GM19035 (cell line): ENCODE results near the gene TP53BP2.

ENCODE experiments used
- ATAC-seq: cut with Tn5 transposase; IDR thresholded peaks from one replicate; pipeline ENCODE4 v1.9.1; 2021; ENCODE audit not compliant: unreplicated experiment

The TP53BP2 gene

DNA sequence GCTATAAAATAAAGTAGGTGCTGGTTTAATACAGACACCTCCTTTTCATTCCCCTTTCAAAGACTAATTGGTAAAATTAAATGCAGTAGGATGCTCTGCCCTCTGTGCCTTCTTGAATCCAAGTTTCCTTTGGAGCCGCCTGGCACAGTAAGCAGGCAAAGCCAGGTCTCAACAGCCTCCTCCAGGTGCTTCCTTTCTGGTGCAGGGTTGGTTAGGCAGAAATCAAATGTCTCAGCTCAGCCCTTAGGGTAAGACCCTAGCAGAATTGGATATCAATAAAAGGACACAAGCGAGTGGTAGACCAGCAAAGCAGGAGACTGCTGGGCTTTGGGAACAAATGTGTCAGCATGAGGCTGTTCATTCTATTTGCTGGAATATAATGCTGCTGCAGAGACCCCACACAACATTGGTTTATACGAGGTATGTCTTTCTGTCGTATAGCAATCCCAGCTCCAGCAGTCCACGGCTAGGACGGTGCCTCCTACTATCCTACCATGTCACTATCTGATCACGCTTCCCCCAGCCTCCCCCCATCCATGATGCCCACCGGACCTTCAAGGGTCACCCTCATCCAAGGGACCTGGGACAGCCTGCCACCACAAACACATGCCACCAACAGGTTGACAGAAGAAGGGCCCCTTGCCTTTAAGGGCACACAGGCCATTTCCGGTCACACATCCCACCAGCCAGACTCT lies 75.0 kb downstream of the TP53BP2 start:
- ATAC-seq, result no peak

- ATAC-seq, result no peak
Measured at GRCh38 chr1:223765719-223766340, 79.9 kb downstream of the TP53BP2 start.

DNA sequence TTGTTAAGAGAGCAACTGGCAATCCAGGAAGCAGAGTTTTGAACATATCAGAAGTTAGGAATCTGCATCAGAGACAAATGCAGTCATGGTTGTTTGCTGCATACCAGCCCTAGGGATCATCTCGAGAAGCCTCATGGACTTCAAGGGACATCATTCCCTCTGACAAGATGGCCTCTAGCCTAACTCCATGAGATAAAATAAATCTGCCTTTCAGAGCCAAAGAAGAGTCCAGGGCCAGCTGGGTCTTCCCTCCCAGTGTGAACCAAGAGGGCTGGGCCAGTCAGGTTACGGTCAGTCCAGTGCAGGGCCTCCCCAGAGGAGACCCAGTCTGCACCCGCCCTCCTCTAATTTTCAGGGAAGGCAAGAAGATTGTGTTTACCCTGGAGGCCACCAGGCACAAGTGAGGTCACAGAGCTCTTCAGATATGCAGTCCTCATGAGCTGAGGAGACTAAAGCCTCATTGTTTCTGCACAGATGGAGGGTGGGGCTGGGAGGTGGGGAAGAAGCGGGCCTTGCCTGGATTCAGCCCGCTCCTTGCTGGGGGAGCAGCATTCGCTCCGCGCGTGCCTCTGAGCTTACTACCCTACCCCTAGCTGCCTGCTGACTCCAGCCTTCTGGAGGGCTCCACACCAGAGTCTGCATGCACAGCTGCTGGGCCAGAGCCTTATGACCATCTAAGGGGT lies 80.6 kb downstream of the TP53BP2 start:
- no peak for ATAC-seq

DNA sequence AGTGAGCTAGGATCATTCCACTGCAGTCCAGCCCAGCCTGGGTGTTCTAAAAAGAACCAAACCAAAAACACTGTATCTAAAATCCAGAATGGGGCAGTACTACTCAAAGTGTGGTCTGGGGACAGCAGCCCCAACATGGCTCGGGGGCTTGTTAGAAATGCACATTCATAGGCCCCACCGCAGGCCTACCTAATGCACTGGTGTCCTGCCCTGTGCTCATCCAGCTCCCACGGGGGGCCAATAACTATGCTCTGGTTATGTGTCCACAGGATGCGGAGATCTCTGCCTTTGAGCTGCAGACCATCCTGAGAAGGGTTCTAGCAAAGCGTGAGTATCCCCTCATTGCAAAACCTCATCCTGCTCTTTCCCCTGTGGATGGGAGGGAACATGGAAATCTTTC lies 81.9 kb downstream of the TP53BP2 start:
- ATAC-seq, result no peak

- no peak for ATAC-seq
Measured at GRCh38 chr1:223763251-223763650, 82.5 kb downstream of the TP53BP2 start.

DNA sequence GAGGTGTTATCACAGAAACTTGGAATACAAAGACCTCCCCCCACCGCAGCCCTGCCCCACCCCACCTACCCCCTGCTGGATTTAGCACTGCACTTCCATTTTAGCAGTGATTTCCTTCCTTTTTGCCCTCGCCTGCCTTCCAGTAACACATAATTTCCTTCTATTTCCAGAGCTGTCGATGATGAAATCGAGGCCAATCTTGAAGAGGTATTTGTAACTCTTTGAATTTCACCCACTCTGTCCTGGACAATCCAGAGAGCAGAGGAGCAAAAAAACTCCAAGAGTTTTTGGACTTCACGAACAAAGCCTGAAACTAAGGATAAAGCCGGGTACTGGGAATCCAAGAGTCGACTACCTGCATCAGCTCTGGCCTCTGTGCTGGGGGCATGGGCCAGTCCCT lies 84.3 kb downstream of the TP53BP2 start:
- ATAC-seq, result no peak

DNA sequence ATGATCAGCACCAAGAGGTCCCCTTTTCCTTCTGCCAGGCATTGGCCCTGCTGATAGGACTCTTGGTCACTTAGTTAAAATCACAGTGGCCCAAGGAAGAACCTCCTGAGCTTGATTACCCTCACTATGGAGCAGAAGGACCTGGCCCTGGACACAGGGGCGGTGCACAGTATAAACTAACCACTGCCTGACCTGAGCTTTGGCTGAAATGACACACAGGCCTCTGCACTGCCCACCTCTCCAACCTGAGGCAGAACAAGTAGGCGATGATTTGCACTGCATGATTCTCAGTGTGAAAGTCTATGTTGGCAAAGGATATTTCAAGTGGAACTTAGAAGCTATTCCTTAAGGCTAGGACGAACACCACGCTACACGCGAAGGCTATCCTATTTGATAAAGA lies 84.9 kb downstream of the TP53BP2 start:
- no peak for ATAC-seq

GRCh38 chr1:223759273-223759672 lies 86.5 kb downstream of the TP53BP2 start:
- no peak for ATAC-seq

DNA sequence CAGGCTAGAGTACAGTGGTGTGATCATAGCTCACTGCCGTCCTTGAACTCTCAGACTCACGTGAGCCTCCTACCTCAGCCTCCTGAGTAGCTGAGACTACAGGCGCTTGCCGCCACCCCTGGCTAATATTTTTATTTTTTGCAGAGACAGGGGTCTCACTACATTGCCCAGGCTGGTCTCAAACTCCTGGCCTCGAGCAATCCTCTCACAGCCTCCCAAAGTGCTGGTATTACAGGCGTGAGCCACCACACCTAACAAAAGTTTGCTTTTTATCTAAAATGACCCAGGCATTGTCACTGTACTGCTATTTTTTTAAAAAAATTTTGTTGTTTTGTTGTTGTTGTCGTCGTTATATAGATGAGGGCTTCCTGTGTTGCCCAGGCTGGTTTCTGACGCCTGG lies 87.0 kb downstream of the TP53BP2 start:
- no peak for ATAC-seq

- ATAC-seq, result no peak
Measured at GRCh38 chr1:223756806-223757700, 88.7 kb downstream of the TP53BP2 start.

- no peak for ATAC-seq
Measured at GRCh38 chr1:223755992-223756775, 89.6 kb downstream of the TP53BP2 start.

DNA sequence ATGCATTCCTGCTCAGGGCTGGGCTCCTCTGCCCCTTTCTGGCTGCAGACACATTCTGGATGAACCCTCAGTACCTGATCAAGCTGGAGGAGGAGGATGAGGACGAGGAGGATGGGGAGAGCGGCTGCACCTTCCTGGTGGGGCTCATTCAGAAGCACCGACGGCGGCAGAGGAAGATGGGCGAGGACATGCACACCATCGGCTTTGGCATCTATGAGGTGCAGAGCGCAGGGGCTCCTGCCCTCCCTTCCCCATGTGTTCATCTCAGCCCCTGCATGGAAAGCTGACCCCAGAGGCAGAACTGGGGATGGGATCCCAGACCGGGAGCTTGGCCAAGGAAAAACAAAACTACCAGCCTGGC lies 90.3 kb downstream of the TP53BP2 start:
- no peak for ATAC-seq

DNA sequence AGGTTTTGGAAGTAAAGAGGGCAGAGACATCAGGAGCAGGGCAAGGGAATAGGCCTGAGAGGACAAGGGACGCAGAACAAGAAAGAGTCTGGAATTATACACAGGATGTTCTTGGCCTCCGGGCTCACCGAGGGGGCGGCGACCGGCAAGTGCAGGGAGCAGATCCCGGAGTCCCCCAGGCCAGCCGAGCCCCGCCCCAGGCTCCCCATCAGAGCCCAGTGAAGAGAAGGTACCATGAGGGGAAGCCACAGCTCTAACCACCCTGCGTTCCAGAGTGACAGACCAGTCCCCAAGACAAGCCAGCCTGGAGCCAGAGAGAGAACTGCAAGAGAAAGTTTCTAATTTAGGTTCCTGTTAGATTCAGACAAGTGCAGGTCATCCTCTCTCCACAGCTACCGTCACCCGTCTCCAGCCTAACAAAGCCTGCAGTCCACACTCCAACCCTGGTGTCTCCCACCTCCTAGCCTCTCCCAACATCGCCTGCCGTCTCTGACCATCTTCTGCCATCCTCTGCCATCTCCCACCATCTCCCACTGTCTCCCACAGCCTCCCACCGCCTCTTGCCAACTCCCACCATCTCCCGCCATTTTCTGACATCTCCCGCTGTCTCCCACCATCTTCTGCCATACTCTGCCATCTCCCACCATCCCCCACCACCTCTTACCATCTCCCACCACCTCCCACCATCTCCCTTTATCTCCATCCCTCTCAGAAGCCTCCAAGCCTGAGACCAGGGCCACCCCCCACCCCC lies 90.9 kb downstream of the TP53BP2 start:
- ATAC-seq, result no peak

GRCh38 chr1:223752721-223753515 lies 92.8 kb downstream of the TP53BP2 start:
- no peak for ATAC-seq

DNA sequence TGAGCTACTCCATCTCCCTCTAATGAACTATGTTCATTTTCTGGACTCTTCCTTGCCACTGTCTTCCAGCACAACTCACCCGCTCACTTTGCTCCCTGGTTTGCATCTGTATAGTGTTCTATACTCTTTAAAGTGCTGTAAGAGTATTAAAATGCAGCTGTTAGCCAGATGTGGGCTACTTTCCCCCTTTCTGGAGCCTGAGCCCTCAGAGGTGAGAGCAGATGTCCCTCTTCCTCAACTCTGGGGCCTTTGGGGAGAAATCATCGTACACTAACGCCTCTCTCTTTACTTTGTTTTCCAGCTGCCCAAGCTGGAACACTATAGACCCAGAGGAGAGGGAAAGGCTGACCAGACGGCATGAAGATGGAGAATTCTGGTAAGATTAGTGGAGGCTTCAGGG lies 94.1 kb downstream of the TP53BP2 start:
- ATAC-seq, result no peak

DNA sequence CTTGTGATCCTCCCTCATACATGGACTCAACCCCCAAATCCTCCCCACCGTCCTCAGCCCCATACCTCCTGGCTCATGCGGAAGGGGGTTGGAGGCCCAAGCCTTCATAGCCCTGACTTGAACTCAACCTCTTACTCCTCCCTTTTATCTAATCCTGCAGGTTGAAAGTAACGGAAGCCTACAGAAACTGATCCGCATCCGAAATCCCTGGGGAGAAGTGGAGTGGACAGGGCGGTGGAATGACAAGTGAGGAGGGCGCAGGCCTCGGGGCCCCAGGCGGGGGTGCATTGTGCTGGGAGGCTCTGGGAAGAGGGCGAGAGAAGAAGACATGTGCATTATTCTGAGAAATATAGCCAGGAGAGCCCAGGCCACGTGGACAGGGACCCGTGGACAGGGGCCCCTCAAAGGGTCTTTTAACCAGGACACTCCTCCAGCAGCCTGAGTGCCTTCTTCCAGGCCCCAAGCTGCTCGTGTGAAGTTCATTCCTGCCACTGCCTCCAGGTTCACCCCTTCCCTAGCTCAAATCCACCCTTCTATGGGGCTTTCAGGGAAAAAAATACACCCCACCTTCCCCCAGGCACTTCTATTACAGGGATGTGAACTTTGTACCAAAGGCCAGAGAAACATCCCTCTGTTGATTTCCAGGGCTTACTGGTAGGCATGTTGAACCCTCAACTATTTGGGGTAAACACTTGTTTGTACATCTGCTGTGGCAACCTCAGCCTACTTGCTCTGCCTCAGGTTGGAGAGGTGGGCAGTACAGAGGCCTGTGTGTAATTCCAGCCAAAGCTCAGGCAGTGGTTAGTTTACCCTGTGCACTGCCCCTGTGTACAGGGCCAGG lies 94.8 kb downstream of the TP53BP2 start:
- ATAC-seq, result no peak

DNA sequence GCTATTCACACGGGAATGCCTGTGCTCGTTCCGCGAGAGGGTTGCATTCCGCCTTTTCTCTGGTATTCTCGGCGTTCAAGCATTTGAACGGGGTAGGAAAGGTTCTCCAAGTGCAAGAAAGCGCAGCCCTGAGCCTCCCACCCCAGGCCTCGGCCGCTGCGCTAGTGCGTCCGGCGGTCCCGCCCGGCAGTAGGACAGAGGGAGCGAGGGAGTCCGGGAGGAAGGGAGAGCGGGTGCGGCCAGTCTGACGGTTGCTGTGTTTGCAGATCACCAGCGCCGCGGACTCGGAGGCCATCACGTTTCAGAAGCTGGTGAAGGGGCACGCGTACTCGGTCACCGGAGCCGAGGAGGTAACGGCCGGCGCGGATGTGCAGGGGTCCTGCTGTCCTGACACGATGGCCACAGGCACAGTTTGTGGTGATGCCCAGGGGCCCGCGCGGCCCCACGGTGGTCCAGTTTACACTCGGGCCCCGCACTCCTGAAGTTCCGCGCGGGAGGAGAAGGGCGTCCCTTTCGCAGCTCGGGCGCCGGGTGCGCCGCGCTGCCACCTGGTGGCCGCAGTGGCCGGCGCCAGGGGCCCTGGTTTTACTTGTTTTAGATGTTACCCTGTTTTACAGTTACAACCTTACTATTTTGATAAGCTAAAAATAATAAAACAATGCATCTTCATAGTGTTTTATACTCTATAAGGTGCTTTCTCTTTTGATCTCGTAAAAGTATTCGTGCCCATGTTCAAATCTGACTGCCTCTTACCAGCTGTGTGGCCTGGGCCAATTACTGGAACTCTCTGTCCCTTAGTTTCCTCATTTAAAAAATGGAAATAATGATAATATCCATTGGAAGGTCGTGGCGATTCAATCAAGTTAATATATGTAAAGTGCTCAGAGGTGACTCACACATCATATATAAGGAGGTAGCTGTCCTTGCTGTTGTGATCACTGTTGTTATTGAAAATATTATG lies 96.7 kb downstream of the TP53BP2 start:
- peak; percentile 56 for ATAC-seq
